Thyroid gland (tissue), 4 donors: ENCODE data around the gene FCHO1. TPM values are rescaled to one million over a fixed set of nuclear protein-coding genes. Genes with fewer than 3 reads are reported as not detected.

Experiments used
- DNase-seq, 2 donors: peaks; one replicate each; pipeline ENCODE4 v3.0.0-alpha.2; 2019
- H3K27ac ChIP-seq, 3 donors: fragments of 200-600 bp; sonication (generic); 1 replicate in 2 of 3; 2 replicates in 1 of 3; pipeline ENCODE4 v1.5.1; 2016 to 2019; ENCODE audit warnings: mild to moderate bottlenecking in 1 of 3, moderate library complexity in 1 of 3
- H3K27me3 ChIP-seq: fragments of 200-600 bp; sonication (generic); one replicate; pipeline ENCODE4 v1.5.1; 2019
- H3K36me3 ChIP-seq, 2 donors: fragments of 200-600 bp; sonication (generic); one replicate each; pipeline ENCODE4 v1.5.1; 2016 to 2019
- H3K4me1 ChIP-seq, 2 donors: fragments of 200-600 bp; sonication (generic); one replicate each; pipeline ENCODE4 v1.5.1; 2017 to 2019
- H3K4me3 ChIP-seq, 3 donors: fragments of 200-600 bp; sonication (generic); replicated peaks in 1 of 3; 1 replicate in 2 of 3; 2 replicates in 1 of 3; pipeline ENCODE4 v1.5.1; 2016; ENCODE audit warnings: mild to moderate bottlenecking in 1 of 3
- H3K9me3 ChIP-seq: fragments of 200-600 bp; sonication (generic); one replicate; pipeline ENCODE4 v1.5.1; 2017
- CTCF ChIP-seq, 6 experiments: fragments of 200-600 bp in 3 of 6; fragments of 450-650 bp in 3 of 6; sonication (generic) in 3 of 6; IDR thresholded peaks; one replicate each; pipeline ENCODE4 v1.5.1; 2016 to 2019; ENCODE audit warnings: antibody characterized with exemption in 6 of 6, mild to moderate bottlenecking in 2 of 6, inconsistent platforms in 1 of 6, moderate library complexity in 1 of 6
- POLR2A ChIP-seq, 2 donors: fragments of 450-650 bp; IDR thresholded peaks; one replicate each; pipeline ENCODE4 v1.6.1; 2017; ENCODE audit warnings: antibody characterized with exemption in 2 of 2, mild to moderate bottlenecking in 2 of 2, moderate library complexity in 1 of 2
- WGBS, 2 donors: methylation state at CpG; one replicate each; pipeline ENCODE4 v1.1.5; 2017; 5-methylcytosine and 5-hydroxymethylcytosine counted together
- intact Hi-C: fragments of 100-400 bp; cut with DNase I; formaldehyde crosslinking; loops from one replicate; pipeline ENCODE4 v1.15.1; 2023
- total RNA-seq, 4 donors: library from RNA; depleted of rRNA; stranded (reverse); fragments of >200 nt; gene quantifications; one replicate each; pipeline ENCODE4 v1.2.3, GENCODE V29; 2016

The FCHO1 gene
- total RNA-seq, 4 donors from 2014 or later = 0.40 to 1.6 (median 0.67) TPM; not detected in 1

GRCh38 chr19:17829855-17830566, 78.7 kb downstream of the FCHO1 start:
- no peak for DNase-seq
- intact Hi-C loops = no loop called here
- peaks cover 0 to 5% of the 10 kb centered on the region in 2 donors for H3K4me1 ChIP-seq
- H3K36me3 ChIP-seq = no peaks in the 10 kb centered on the region
- peaks cover 9% of the 10 kb centered on the region for H3K27me3 ChIP-seq
- H3K4me3 ChIP-seq = no peak overlapping the region
- 19 to 20% methylated on average over 22 to 28 of the region's 29 CpGs for WGBS, 2 donors
- peak overlapping the region in 1 of 3 donors; percentile 13 for H3K27ac ChIP-seq
- no peaks in the 10 kb centered on the region for H3K9me3 ChIP-seq
- TF ChIP-seq POLR2A (IDR thresholded peaks at IDR 0.05) = no peak
- no peak for TF ChIP-seq CTCF (IDR thresholded peaks at IDR 0.05)

- no peak overlapping the region for H3K4me3 ChIP-seq
- intact Hi-C loops = no loop called here
- DNase-seq = no peak
- H3K9me3 ChIP-seq = no peaks in the 10 kb centered on the region
- H3K4me1 ChIP-seq = peaks cover 0 to 5% of the 10 kb centered on the region in 2 donors
- peaks cover 9% of the 10 kb centered on the region for H3K27me3 ChIP-seq
- TF ChIP-seq POLR2A (IDR thresholded peaks at IDR 0.05) (no peak), CTCF (IDR thresholded peaks at IDR 0.05) (no peak)
- 21 to 39% methylated on average over 13 to 21 of the region's 50 CpGs for WGBS, 2 donors
- peak overlapping the region in 1 of 3 donors; percentile 13 for H3K27ac ChIP-seq
- H3K36me3 ChIP-seq = no peaks in the 10 kb centered on the region
These were observed 79.5 kb downstream of the FCHO1 start for GRCh38 chr19:17830567-17831418.

GRCh38 chr19:17831419-17831888, 80.2 kb downstream of the FCHO1 start:
- Histone ChIP-seq H3K27me3 (peaks cover 9% of the 10 kb centered on the region), H3K27ac (no peak overlapping the region), H3K36me3 (no peaks in the 10 kb centered on the region), H3K9me3 (no peaks in the 10 kb centered on the region), H3K4me3 (no peak overlapping the region), H3K4me1 (peaks cover 0 to 5% of the 10 kb centered on the region in 2 donors)
- DNase-seq = no peak
- intact Hi-C loops = no loop called here
- 45 to 48% methylated on average over 20 to 25 of the region's 25 CpGs for WGBS, 2 donors
- TF ChIP-seq POLR2A (IDR thresholded peaks at IDR 0.05) (no peak), CTCF (IDR thresholded peaks at IDR 0.05) (no peak)

DNA sequence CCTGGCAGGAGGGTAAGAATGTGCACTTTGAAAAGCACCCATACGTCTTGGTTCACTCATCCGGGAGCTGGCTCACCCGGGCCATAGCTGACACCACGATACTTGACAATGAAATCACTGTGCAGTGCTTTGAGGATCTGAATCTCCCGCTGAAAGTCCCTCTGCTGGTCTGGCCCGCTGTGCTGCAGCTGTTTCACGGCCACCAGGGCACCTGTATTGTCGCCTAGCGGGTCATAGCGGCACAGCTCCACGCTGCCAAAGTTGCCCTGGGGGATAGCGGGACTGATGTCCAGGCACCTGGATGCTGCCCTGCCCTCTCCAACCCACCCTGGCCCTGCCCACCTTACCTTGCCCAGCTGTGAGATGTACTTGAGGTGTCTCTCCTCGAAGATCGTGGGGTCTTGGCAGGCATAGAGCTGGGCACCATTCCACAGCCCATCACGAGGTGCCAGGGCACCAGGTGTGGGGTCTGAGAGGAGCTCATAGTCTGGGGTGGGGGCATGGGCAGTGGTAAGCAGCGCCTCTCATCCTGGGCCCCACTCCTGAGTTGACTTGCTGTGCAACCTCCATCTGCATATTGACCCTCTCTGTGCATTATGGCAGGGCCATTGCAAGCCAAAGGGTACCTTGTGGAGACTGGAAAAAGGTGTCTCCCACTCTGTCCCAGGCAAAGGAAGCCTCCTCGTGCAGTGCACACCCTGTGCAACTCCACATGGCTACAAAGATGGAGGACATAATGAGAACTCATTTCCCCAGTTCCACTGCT, 81.3 kb downstream of the FCHO1 start:
- no peak overlapping the region for H3K27ac ChIP-seq
- H3K4me1 ChIP-seq = peaks cover 0 to 5% of the 10 kb centered on the region in 2 donors
- H3K27me3 ChIP-seq = peaks cover 9% of the 10 kb centered on the region
- H3K36me3 ChIP-seq = no peaks in the 10 kb centered on the region
- no peaks in the 10 kb centered on the region for H3K9me3 ChIP-seq
- intact Hi-C loops = no loop called here
- TF ChIP-seq CTCF (IDR thresholded peaks at IDR 0.05) = no peak
- no peak for TF ChIP-seq POLR2A (IDR thresholded peaks at IDR 0.05)
- no peak for DNase-seq
- 67 to 75% methylated on average over 1 to 16 of the region's 17 CpGs for WGBS, 2 donors
- no peak overlapping the region for H3K4me3 ChIP-seq
